Smooth muscle cell (in vitro differentiated cells): Measurements from ENCODE around the gene SIGLEC9. TPM values are rescaled to one million over a fixed set of nuclear protein-coding genes. Genes with fewer than 3 reads are reported as not detected.

Experiments
- DNase-seq: peaks from one replicate; lab custom pipeline; 2025; ENCODE audit not compliant: unreplicated experiment; lab: John Stamatoyannopoulos, UW
- H2AFZ ChIP-seq: fragments of 200-600 bp; sonication (generic); 2 replicates; pipeline ENCODE4 v1.6.0; 2016; ENCODE audit warnings: antibody characterized with exemption, low read depth, mild to moderate bottlenecking
- H3F3A ChIP-seq: fragments of 200-600 bp; sonication (generic); 2 replicates; pipeline ENCODE4 v1.6.0; 2017; ENCODE audit warnings: antibody characterized with exemption, low read depth
- H3K27ac ChIP-seq: fragments of 200-600 bp; sonication (generic); 2 replicates; pipeline ENCODE4 v1.5.1; 2016; ENCODE audit warnings: low read depth, mild to moderate bottlenecking
- H3K27me3 ChIP-seq: fragments of 200-600 bp; sonication (generic); 2 replicates; pipeline ENCODE4 v1.6.1; 2016; ENCODE audit warnings: low read depth, mild to moderate bottlenecking
- H3K36me3 ChIP-seq: fragments of 200-600 bp; sonication (generic); 2 replicates; pipeline ENCODE4 v1.5.1; 2016; ENCODE audit warnings: low read depth
- H3K4me1 ChIP-seq: fragments of 200-600 bp; sonication (generic); 2 replicates; pipeline ENCODE4 v1.5.1; 2016; ENCODE audit warnings: low read depth
- H3K4me2 ChIP-seq: fragments of 200-600 bp; sonication (generic); 2 replicates; pipeline ENCODE4 v1.6.0; 2016; ENCODE audit warnings: mild to moderate bottlenecking
- H3K4me3 ChIP-seq: fragments of 200-600 bp; sonication (generic); 2 replicates; pipeline ENCODE4 v1.5.1; 2016; ENCODE audit warnings: mild to moderate bottlenecking
- H3K79me2 ChIP-seq: fragments of 200-600 bp; sonication (generic); 2 replicates; pipeline ENCODE4 v1.6.0; 2016; ENCODE audit warnings: low read depth, mild to moderate bottlenecking
- H3K9ac ChIP-seq: fragments of 200-600 bp; sonication (generic); 2 replicates; pipeline ENCODE4 v1.6.0; 2016; ENCODE audit warnings: low read depth
- H3K9me3 ChIP-seq: fragments of 200-600 bp; sonication (generic); replicated peaks from 2 replicates; pipeline ENCODE4 v1.5.1; 2016; ENCODE audit warnings: low read depth
- H4K20me1 ChIP-seq: fragments of 200-600 bp; sonication (generic); 2 replicates; pipeline ENCODE4 v1.6.0; 2016; ENCODE audit warnings: low read depth
- CTCF ChIP-seq: fragments of 200-600 bp; sonication (generic); IDR thresholded peaks from 2 replicates; pipeline ENCODE4 v1.5.1; 2017; ENCODE audit warnings: borderline replicate concordance, mild to moderate bottlenecking, antibody characterized with exemption; ENCODE audit not compliant: insufficient read depth, poor library complexity, severe bottlenecking
- WGBS: methylation state at CpG from one replicate; pipeline ENCODE4 v1.1.7; 2016; ENCODE audit warnings: low lambda C conversion rate; 5-methylcytosine and 5-hydroxymethylcytosine counted together
- polyA plus RNA-seq: library from polyadenylated mRNA; unstranded; fragments of >200 nt; fragmentation: Nextera tagmentation; extraction: Ambion mirVana; gene quantifications from 2 replicates; pipeline ENCODE4 v1.2.1, GENCODE V29; 2016
- total RNA-seq: library from RNA; depleted of rRNA; stranded (reverse); fragments of >200 nt; gene quantifications from 2 replicates; pipeline ENCODE4 v1.2.3, GENCODE V29; 2014

The SIGLEC9 gene
- total and polyA plus RNA-seq, 2 experiments from 2014 or later = not detected

GRCh38 chr19:51173681-51174080, 49.0 kb downstream of the SIGLEC9 start:
- no peak for DNase-seq
- Histone ChIP-seq H3K27me3 (peaks cover 12% of the 10 kb centered on the region), H3K9me3 (no peaks in the 10 kb centered on the region), H3K4me2 (no peak overlapping the region), H3K79me2 (no peaks in the 10 kb centered on the region), H3K4me3 (no peak overlapping the region), H3K27ac (no peak overlapping the region), H3F3A (no peaks in the 10 kb centered on the region), H3K4me1 (no peaks in the 10 kb centered on the region), H2AFZ (no peak overlapping the region), H4K20me1 (no peaks in the 10 kb centered on the region), H3K36me3 (no peaks in the 10 kb centered on the region), H3K9ac (no peak overlapping the region)
- 65% methylated on average over 5 of the region's 5 CpGs for WGBS
- TF ChIP-seq CTCF = no peak

GRCh38 chr19:51179256-51179655, 54.5 kb downstream of the SIGLEC9 start:
- H4K20me1 ChIP-seq = no peaks in the 10 kb centered on the region
- H3K27ac ChIP-seq = no peak overlapping the region
- no peak for TF ChIP-seq CTCF
- peaks cover 26% of the 10 kb centered on the region for H3K27me3 ChIP-seq
- H3K4me3 ChIP-seq = no peak overlapping the region
- no peak overlapping the region for H2AFZ ChIP-seq
- 70% methylated on average over 1 of the region's 1 CpG for WGBS
- H3K36me3 ChIP-seq = no peaks in the 10 kb centered on the region
- H3K4me2 ChIP-seq = no peak overlapping the region
- no peak overlapping the region for H3K9ac ChIP-seq
- H3K9me3 ChIP-seq = no peaks in the 10 kb centered on the region
- no peaks in the 10 kb centered on the region for H3F3A ChIP-seq
- no peaks in the 10 kb centered on the region for H3K4me1 ChIP-seq
- no peak for DNase-seq
- no peaks in the 10 kb centered on the region for H3K79me2 ChIP-seq

Other genes with a start within 250 kb of the SIGLEC9 start
- not detected in 2 replicates for gene KLK4, start 213.5 kb upstream of the SIGLEC9 start, total RNA-seq
- gene KLK4, start 213.5 kb upstream of the SIGLEC9 start, polyA plus RNA-seq = 0.80 and 0.82 TPM in 2 replicates
- 0.18 and 1.2 TPM in 2 replicates for gene KLK5, start 171.9 kb upstream of the SIGLEC9 start, total RNA-seq
- 0.38 TPM in 1 of 2 replicates, not detected in the other for gene KLK5, start 171.9 kb upstream of the SIGLEC9 start, polyA plus RNA-seq
- gene KLK6, start 155.3 kb upstream of the SIGLEC9 start, total RNA-seq = 9.5 and 20.7 TPM in 2 replicates
- 7.1 and 29.5 TPM in 2 replicates for gene KLK6, start 155.3 kb upstream of the SIGLEC9 start, polyA plus RNA-seq
- gene KLK7, start 141.0 kb upstream of the SIGLEC9 start, total RNA-seq = 5.8 TPM in 1 of 2 replicates, not detected in the other
- gene KLK7, start 141.0 kb upstream of the SIGLEC9 start, polyA plus RNA-seq = 0.25 TPM in 1 of 2 replicates, not detected in the other
- gene KLK8, start 123.3 kb upstream of the SIGLEC9 start, total RNA-seq = 1.7 and 11.6 TPM in 2 replicates
- gene KLK8, start 123.3 kb upstream of the SIGLEC9 start, polyA plus RNA-seq = 4.3 TPM in 1 of 2 replicates, not detected in the other
- 3.6 and 10.8 TPM in 2 replicates for gene KLK10, start 105.2 kb upstream of the SIGLEC9 start, total RNA-seq
- gene KLK10, start 105.2 kb upstream of the SIGLEC9 start, polyA plus RNA-seq = 3.8 and 8.5 TPM in 2 replicates
- 2.1 and 3.2 TPM in 2 replicates for gene KLK11, start 98.3 kb upstream of the SIGLEC9 start, total RNA-seq
- 0.97 TPM in 1 of 2 replicates, not detected in the other for gene KLK11, start 98.3 kb upstream of the SIGLEC9 start, polyA plus RNA-seq
- gene KLK12, start 89.9 kb upstream of the SIGLEC9 start, total RNA-seq = 0.81 and 1.9 TPM in 2 replicates
- 1.7 and 2.2 TPM in 2 replicates for gene KLK12, start 89.9 kb upstream of the SIGLEC9 start, polyA plus RNA-seq
- 0.72 and 1.6 TPM in 2 replicates for gene KLK13, start 59.8 kb upstream of the SIGLEC9 start, total RNA-seq
- gene KLK13, start 59.8 kb upstream of the SIGLEC9 start, polyA plus RNA-seq = 0.19 and 1.3 TPM in 2 replicates
- gene KLK14, start 42.0 kb upstream of the SIGLEC9 start, total RNA-seq = 5.5 and 12.3 TPM in 2 replicates
- gene KLK14, start 42.0 kb upstream of the SIGLEC9 start, polyA plus RNA-seq = 2.0 and 7.7 TPM in 2 replicates
- 4.7 and 5.1 TPM in 2 replicates for gene CTU1, start 16.5 kb upstream of the SIGLEC9 start, total RNA-seq
- gene CTU1, start 16.5 kb upstream of the SIGLEC9 start, polyA plus RNA-seq = 9.8 and 11.2 TPM in 2 replicates
- gene SIGLEC7, start 17.4 kb downstream of the SIGLEC9 start, total RNA-seq = not detected in 2 replicates
- gene SIGLEC7, start 17.4 kb downstream of the SIGLEC9 start, polyA plus RNA-seq = not detected in 2 replicates
- not detected in 2 replicates for gene CD33, start 100.2 kb downstream of the SIGLEC9 start, total RNA-seq
- gene CD33, start 100.2 kb downstream of the SIGLEC9 start, polyA plus RNA-seq = not detected in 2 replicates
- not detected in 2 replicates for gene SIGLECL1, start 126.2 kb downstream of the SIGLEC9 start, total RNA-seq
- not detected in 2 replicates for gene SIGLECL1, start 126.2 kb downstream of the SIGLEC9 start, polyA plus RNA-seq
- gene IGLON5, start 186.7 kb downstream of the SIGLEC9 start, total RNA-seq = 3.5 and 4.6 TPM in 2 replicates
- gene IGLON5, start 186.7 kb downstream of the SIGLEC9 start, polyA plus RNA-seq = 3.4 and 3.8 TPM in 2 replicates
- 0.63 and 2.2 TPM in 2 replicates for gene VSIG10L, start 217.2 kb downstream of the SIGLEC9 start, total RNA-seq
- gene VSIG10L, start 217.2 kb downstream of the SIGLEC9 start, polyA plus RNA-seq = 2.5 and 4.2 TPM in 2 replicates
- gene ETFB, start 241.5 kb downstream of the SIGLEC9 start, total RNA-seq = 38.0 and 51.1 TPM in 2 replicates
- 94.5 and 108 TPM in 2 replicates for gene ETFB, start 241.5 kb downstream of the SIGLEC9 start, polyA plus RNA-seq
- not detected in 2 replicates for gene CLDND2, start 244.1 kb downstream of the SIGLEC9 start, total RNA-seq
- gene CLDND2, start 244.1 kb downstream of the SIGLEC9 start, polyA plus RNA-seq = 1.4 TPM in 1 of 2 replicates, not detected in the other
- gene NKG7, start 247.7 kb downstream of the SIGLEC9 start, total RNA-seq = not detected in 2 replicates
- not detected in 2 replicates for gene NKG7, start 247.7 kb downstream of the SIGLEC9 start, polyA plus RNA-seq